Iris pigment epithelial cell (primary cell): ENCODE measurements around the gene LAMA3.

ENCODE experiments used
- DNase-seq: peaks from one replicate; pipeline ENCODE4 v3.0.0-alpha.2; 2011; ENCODE audit warnings: low read depth

LAMA3 gene

DNA sequence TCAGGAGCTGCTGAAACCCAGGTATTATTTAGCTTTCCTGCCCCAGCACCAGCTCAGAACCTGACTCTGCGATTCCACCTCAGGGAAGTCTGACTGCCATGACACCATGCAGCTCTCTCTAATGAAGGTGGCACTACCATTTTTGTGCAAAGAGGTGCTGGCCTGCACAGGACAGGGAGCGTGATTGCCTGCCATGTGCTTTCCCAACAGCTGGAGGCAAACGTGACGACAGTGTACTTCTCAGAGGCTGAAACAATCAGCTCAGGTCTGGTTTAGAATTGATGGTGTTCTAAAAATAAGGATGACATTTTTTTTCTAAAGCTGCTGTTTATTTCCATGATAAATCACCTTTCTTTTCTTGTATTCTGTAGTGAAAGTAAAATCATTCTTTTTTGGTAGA lies 250.1 kb downstream of the LAMA3 start:
- no peak for DNase-seq

DNA sequence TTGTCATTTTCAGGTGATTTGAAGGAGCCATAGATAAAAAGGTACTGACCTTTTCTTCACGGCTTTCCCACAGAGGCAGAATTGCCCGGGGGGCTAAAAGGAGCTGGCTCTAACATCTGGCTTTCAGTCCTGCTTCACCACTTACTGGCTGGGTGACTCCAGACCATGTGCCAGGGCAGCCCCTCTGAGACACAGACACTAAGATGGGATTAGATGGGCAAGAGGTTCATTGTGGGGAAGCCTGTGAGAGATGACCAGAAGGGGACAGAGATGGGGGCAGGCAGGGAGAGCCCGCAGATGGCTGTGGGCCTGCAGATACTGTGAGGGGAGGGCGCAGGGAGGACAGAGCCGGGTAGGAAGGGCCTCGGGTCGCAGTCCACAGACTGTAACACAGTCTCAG lies 250.6 kb downstream of the LAMA3 start:
- no peak for DNase-seq

DNA sequence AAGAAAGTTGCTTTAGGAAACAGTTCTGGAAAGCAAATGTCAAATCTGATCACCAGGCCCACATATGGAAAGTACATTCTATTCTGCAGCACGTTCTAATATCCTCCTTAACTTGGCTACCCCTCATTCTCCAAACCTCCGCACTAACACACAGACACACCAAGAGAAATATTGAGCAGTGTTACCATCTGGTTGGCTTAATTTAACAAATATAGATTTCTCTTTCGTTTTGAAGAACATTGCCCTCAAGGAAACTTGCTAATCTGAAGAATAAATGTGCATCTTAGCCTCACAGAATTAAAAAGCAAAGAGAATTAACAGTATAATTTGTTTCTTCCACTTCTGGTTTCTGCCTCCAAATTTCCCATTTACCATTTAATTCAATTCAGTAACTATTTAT lies 252.5 kb downstream of the LAMA3 start:
- no peak for DNase-seq

DNA sequence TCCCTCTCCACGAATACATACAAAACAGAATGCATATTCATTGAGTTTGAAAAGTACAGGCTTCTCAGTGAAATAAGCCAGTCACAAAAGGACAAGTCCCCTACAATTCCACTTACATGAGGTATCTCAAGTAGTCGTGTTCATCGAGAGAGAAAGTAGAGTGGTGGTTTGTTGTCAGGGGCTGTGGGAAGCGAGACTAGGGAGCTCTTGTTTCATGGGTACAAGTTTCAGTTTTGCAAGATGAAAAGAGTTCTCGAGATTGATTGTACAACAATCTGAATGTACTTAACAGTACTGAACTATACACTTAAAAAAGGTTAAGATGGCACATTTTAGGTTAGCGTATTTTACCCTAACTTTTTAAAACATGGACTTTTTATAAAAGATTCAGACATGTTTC lies 253.9 kb downstream of the LAMA3 start:
- DNase-seq: no peak

DNA sequence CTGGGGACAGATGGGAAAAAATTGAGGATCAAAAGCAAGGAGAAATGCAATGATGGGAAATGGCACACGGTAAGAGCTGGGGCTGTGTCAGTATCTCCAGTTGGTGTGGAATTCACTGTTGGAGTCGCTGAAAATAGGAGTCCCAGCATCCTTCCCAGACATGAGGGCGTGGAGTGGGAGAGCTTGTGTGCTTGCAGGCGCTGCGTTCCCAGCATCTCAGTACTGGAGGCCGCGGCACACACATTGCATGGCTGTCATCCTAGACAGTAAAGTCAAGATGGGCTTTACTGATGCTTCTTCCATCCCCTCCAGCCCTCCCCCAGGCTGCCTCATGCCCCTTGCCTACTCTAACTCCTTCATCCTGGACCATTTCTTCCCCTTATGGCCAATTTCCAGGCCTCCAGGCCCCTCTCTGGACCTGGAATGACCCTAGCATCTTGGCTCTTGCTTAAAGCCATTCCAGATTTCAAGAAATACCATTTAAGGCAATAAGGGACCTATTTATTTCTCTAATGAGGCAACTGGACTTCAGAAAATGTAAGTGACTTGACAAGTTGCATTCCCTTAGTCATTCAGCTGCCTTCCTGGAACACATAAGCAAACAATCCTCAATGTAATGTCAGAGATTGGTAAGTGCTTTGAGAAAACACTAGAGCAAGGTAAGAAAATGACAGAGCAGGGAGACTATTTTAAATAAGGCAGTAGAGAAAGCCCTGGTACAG lies 254.8 kb downstream of the LAMA3 start:
- DNase-seq: peak; percentile 93

DNA sequence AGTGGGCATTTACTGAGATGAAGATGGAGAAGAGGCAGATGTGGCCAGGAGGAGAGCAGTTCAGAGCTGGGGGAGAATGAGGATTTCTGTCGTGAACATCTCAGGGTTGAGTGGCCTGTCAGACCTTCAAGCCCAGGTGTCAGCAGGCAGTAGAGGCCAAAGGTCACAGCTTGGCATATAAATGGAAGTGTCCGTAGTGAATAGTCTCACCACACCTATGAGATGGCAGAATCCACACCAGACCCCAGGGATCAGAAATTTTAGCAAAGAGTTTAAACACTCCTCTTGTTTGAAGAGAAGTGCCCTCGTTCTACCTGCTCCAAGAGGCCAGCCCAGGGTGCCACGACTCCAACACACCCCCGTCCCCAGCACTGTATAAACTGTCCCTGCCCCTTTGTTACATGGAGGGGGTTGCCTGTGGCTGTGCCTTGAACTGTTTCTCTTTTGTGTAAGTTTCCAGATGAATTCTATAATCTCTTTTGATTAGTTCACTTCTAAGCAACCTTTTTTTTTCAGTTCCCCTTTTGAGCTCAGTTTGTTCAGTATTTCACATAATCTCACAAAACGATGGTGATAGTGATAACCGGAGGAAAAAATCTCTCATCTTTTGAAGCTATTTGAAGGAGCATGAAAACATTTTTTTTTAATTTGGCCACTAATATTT lies 256.3 kb downstream of the LAMA3 start:
- DNase-seq: no peak

DNA sequence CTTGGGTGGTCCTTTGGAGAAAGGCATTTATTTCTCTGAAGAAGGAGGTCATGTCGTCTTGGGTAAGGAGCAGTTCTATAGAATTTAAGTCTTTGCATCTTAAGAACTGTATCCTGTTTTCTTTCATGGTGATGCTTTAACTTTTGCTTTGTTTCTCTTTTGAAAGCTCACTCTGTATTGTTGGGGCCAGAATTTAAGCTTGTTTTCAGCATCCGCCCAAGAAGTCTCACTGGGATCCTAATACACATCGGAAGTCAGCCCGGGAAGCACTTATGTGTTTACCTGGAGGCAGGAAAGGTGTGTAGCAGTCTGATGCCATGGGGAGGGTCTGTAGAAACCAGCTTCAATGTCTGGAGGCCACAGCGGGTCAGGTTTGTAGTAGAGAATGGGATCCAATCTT lies 260.6 kb downstream of the LAMA3 start:
- DNase-seq: no peak

DNA sequence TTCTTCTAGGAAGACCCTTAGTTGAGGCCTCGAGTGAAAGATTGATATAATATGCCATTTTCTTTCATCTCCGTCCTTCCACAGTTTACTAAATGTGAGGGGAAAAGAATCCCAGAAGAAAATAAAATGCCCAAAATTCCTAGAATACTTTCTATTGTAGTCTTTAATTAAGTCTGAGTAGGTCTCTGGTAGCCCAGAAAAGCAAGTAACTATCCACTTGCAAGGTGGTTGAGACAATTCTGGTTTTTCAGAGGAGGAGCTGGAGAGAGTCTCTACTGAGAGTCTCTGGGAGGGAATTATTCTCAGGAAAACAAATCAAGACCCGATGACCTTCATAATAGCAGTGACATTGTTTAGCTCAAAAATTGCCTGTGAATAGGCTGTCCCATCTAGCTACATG lies 261.4 kb downstream of the LAMA3 start:
- no peak for DNase-seq

DNA sequence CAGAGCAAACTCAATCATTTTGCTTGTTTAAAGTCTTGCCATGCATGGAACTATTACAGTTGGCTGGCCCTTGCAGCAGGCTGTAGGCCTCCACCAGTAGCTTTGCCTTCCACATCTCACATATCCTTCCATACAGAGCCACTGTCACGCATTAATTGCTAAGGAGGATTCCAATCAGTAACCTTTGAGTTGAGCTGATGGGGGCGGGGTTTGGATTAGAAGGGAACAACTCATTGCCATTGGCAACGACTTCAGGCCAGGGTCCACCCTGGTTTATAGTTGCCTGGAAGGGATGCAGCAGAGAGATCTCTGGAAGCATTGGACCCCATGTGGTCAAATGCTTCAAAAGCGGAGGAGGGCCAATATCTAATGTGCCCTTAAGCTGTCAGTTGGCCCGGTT lies 262.0 kb downstream of the LAMA3 start:
- no peak for DNase-seq

DNA sequence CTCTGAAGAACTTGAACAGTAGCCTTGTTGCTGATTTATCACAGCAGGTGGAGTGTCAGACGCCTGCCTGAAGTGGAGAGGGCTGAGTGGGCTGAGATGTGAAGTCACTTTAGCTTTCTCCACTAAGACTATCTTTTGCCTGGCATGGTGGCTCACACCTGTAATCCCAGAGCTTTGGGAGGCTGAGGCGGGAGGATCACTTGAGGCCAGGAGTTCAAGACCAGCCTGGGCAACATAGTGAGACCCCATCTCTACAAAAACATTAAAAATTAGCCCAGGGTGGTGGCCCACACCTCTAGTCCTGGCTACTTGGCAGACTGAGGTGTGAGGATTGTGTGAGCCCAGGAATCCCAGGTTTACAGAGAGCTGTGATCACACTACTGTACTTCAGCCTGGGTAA lies 264.7 kb downstream of the LAMA3 start:
- no peak for DNase-seq

DNA sequence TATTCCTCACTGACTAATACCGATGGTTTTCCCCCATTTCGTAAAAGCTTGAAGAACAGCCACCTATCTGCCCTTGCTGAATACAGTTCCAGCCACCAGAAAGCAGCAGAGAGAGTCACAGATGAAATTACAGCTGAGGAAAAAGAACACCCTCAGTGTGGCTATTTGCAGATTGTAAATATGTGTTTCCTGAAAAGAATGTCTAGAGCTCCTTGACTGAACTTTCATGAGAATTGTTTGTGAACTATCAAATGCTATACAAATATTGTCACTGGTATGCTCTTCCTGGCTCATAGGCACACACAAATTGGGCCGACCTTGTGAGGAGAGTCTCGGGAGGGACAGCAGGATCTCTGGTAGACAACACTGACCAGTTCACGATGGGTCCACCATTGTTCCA lies 267.2 kb downstream of the LAMA3 start:
- DNase-seq: no peak

DNA sequence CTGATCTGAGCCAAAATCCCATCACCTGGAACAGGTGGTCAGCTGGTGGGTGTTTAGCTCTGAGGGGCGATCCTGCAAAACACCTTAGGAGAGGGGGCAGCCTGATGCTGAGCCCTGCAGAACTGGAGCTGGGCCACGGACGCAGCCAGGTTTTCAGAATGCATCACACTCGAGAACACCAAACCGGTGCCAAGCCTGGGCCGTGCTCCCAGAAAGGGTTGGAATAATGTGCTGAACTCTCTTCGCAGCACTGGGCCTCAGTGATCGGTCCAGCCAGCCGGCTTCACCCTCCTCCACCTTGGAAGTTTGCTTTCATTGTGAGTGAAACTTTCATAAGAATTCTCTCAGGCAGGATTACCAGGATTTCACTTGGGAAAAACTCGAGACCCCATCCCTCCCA lies 268.8 kb downstream of the LAMA3 start:
- peak; percentile 16 for DNase-seq

DNA sequence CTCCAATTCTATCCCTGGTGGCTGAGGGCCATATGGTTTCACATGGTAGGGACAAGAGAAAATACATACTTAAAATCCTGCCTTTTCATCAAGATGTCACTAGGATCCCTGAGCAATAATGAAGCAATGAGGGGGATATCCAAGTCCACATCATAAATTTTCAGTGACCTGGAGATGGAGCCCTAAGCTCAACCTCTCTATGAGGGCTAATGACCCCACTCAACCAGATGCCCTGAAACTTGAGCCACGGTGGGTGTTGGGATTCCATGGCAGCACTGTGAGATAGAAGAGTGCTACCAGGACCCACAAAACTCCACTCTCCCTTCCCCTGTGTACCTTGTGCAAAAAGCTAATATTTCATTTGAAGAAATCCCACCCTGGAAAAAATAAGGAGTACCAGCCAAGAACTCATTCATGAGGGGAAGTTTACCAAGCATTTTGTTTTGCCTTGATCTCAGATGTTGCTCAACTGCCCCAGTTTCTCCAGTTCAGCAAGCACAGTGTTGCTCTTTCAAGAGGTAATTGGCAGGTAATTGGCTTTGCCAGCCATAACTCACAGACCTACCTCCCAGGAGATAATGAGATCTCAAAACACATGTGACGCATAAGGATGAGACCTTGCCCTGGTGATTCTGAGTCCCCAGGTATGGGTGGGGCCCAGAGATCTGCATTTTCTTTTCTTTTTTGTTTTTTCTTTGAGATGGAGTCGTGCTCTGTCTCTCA lies 274.4 kb downstream of the LAMA3 start:
- no peak for DNase-seq

DNA sequence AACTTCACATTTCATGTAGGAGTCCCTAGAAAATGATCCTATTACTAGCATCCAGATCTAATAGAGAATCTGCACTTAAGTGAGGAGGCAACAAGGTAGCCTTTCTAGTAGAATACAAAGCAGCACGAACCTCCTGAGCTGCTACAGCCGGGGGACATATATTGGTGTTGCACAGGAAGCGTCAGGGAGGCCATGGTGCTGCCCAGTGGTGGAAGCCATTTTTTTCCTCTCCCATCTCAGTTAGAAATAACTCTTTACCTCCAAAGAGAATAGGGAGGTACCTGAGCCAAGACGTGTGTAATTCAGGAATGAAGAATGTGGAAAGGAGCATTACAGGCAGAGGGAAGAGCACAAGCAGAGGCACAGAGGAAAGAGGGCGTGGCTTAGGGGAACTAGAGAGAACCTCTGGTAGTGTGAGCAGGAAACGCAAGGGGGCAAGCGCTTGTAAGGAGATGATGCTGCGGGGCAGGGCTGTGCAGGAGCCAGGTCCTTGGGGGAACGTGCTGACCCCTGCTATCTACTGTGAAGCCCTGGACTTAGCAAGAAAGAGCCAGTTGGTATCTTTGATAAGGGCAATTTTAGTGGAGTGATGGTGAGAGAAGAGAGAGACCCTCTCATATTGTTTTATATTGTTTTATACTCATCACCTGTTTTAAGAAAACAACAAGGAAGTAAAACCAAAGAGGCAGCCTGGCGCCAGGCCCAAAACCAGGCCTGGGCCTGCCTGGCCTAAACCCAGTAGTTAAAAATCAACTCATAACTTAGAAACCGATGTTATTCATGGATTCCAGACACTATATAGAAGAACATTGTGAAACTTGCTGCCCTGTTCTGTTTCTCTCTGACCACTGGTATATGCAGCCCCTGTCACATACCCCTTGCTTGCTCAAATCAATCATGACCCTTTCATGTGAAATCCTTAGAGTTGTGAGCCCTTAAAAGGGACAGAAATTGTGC lies 275.3 kb downstream of the LAMA3 start:
- DNase-seq: no peak

DNA sequence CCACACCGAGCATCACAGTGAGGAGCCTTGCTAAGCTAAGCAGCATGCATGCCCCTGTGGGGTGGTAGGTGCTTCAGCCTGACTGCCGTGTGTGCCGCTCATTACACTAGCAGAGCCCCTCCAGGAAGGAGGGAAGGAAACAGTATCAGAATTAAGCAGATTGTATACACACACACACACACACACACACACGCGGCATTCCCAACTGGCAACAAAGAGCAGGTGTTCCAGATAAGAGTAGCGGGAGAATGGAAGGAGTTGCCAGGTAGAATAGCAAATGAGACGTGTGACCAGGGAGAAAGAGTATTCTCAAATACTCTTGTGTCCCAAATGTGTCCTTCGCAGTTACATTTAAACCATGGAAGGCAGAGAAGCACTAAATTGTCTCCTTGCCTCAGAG lies 277.7 kb downstream of the LAMA3 start:
- DNase-seq: no peak

DNA sequence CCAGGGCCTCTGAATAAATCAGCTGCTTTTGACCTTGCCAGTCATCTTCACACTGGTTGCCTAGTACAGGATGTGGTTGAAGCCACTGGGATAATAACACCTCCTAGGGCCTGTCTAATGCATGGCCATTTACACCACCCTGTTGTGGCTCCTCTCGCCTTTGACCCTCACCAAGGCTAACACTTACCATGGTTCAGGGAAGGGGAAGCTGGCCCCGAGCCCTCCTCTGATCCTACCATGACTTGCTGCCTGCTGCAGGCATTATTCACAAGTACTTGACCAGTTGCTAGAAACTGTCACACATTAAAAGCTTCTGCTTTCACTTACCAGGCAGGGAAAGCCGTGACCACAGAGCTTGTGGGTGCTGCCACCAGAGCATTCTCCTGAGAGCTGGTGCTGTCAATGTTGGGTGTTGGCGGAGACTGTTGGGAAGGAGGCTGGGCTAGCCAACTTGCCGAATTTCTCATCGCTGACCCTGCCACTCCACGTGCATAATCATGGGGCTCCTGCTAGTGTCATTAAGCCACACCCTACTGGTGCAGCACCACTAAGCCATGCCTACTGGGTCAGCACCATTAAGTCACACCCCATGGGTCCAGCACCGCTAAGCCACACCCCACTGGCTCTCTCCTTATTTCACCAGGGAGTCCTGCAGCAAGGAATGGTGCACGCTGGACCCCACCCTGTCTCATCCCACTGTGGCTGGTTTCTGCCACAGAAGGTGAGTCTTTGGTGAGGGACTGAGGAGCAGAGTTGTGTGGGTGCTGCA lies 278.3 kb downstream of the LAMA3 start:
- DNase-seq: no peak

DNA sequence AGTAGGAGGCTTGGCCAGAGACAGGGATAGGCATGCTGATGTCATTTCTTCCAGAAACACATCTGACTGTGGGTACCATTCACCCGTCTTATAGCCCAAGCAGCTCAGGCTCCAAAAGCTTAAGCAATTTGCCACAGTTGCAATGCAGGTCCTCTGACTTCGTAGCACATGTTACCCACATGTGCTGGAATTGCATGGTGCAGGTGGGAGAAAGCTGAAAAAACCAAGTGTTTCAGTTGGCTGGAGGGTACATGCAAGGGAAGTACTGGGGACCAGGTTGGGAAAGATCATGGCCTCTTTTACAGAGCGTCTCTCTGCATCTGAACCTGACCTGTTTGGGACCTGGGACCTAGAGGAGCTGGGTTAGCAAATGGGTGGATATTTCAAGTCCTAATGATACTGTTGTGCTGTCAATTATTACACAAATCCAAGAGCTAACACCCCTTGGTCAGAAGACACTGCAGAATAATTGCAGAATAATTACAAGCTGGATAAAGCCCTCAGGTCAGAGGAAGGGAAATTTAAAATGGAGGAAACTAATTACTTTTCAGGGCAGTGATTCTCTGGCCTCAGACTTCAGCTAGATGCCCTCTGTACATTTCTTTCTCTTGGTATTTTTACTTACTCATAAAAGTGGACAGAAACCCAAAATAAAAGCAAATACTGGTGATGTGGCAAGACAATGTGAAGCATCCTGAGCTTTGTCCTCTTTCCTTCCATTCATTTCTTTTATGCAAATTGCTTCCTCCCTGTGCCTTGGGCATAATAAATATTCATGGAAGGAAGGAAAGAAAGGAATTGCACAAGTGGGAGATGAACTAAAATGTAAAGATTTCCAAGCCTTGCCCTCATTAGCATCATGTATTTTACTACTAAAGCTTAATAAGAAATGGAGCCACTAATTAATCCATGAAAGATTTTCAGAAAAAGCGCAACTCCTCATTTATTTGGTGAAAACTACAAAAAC lies 279.7 kb downstream of the LAMA3 start:
- DNase-seq: no peak

DNA sequence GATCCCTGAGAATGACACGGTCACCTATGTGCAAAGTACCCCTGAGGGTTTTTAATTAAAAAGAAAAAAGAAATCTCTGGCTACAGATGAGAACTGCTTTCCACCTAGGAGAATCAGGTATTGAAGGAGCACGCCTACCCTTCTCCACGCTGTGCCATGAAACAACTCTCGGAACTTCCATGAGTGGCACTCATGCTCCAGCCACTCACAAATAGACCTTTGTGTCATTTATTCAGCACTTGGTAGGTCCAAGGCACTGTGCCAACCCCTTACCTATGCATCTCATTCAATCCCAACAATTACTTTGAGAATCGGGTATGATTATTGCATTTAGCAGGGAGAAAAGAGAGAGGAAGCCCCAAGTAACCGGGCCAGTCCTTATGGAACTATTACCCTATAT lies 280.4 kb downstream of the LAMA3 start:
- no peak for DNase-seq

DNA sequence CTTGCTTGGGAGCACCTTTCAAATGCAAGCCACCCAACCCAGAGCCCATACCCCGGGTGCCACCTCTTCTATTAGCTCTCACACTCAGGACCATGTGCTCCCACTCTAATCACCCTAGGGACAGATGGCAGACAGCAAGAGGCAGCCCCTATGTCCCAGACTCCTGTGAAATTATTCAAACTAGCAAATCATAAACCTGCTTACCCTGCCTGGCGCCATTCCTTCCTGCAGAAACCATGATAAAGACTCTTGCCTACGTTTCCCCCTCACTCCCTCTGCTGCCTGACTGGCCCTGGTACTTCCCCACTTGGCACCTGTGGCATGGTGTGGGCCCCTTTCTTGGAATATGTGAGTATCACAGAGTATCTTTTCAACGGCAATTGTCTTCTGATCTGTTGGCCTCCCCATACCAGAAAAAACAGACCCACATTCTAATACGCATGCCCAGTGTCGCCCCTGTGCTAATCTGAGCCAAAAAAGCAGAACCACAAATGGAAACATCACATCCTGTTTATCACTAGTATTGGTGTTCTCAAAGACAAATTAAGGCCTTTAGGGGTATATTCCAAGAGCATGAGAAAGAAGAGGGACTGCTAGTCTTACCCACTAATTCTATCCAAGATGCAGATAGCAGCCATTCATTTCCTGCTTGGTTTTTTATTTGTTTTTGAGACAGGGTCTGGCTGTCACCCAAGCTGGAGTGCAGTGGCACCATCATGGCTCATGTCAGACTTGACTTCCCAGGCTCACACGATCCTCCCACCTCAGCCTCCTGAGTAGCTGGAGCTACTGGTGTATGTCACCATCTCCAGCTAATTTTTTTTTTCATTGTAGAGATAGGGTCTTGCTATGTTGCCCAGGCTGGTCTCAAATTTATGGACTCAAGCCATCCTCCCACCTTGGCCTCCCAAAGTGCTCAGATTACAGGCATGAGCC lies 281.2 kb downstream of the LAMA3 start:
- DNase-seq: no peak
